GM19455 (cell line): ENCODE results near the gene GSTM2.

ENCODE experiments used
- ATAC-seq: cut with Tn5 transposase; IDR thresholded peaks from one replicate; pipeline ENCODE4 v1.9.1; 2021; ENCODE audit not compliant: unreplicated experiment

GSTM2 gene

GRCh38 chr1:109712321-109712864 is 44.5 kb downstream of the GSTM2 start:
- no peak for ATAC-seq

DNA sequence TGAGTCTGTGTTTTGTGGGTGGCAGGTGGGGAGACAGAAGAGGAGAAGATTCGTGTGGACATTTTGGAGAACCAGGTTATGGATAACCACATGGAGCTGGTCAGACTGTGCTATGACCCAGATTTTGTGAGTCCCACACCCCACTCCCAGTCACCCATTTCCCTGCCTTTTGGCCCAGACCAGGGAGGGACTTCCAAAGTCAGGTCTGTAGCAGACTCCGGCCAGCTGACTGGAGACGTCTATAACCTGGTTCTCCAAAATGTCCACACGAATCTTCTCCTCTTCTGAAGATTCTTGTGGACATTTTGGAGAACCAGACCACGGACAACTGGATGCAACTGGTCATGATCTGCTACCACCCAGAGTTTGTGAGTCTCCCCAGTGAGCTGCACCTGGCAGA is 45.8 kb downstream of the GSTM2 start:
- ATAC-seq, result no peak

DNA sequence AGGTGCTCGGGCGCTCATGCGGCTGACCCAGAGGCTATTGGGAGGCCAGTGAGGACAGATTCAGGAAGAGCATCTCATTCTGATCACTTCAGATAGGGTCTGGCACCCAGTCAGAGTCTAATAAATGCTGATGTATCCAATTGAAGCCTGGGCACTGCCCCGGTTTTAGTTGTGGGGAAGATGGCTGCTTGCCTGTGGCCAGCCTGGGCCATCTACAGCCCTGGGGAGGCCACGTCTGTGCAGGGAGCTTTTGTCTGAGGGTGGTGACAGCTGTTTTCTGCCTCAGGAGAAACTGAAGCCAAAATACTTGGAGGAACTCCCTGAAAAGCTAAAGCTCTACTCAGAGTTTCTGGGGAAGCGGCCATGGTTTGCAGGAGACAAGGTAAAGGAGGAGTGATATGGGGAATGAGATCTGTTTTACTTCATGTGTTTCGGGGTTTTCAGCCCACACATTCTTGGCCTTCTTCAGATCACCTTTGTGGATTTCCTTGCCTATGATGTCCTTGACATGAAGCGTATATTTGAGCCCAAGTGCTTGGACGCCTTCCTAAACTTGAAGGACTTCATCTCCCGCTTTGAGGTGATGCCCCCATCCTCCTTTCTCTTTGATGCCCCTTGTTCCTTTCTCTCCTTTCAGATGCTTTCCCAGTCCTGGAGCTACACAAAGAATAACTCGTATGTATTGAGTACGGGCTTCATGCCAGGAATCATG is 47.0 kb downstream of the GSTM2 start:
- no peak for ATAC-seq

DNA sequence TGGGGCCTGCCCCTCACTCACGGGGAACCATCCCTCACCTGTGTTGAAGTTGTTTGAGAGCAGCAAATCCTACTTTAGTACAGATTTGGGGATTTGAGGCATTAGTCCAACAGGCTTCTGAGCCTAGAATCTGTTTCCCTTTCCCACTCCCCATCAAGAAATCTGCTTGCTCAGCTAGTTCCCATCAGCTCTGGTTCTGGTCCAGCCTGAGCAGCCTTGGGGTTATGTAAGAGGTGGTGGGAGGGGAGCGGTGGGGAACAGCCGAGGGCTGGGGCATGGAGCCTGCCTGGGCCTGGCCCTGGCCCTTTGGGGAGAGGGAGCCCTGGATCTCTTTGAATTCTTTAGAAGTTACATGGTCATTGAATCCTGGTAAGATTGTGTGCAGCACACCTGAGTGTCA is 48.3 kb downstream of the GSTM2 start:
- no peak for ATAC-seq

GRCh38 chr1:109716570-109717090 is 48.8 kb downstream of the GSTM2 start:
- no peak for ATAC-seq

DNA sequence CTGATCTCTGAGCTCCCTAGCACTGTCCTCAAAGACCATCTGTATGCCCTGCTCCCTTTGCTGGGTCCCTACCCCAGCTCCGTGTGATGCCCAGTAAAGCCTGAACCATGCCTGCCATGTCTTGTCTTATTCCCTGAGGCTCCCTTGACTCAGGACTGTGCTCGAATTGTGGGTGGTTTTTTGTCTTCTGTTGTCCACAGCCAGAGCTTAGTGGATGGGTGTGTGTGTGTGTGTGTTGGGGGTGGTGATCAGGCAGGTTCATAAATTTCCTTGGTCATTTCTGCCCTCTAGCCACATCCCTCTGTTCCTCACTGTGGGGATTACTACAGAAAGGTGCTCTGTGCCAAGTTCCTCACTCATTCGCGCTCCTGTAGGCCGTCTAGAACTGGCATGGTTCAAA is 49.9 kb downstream of the GSTM2 start:
- ATAC-seq, result no peak

DNA sequence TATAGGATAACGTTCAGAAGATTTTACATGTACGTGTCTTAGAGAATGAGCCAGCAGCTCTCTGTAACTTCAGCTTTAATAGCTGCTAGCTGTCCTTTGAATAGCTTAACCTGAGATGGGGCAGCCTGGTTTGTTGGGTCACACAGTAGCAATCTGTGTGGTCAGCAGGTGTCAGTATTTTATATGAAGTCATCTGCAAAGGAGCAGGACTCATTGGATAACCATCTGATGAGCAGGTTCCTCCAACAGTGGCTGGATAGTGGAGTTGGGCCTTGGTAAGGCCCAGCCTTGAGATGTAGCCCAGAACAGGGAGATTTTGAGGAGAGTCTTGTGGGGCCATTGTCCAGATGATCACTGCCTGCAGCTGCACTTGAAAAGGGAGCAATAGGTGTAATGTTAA is 50.6 kb downstream of the GSTM2 start:
- no peak for ATAC-seq

- no peak for ATAC-seq
These were observed 51.5 kb downstream of the GSTM2 start for GRCh38 chr1:109719337-109719837.

GRCh38 chr1:109721042-109721441 is 53.2 kb downstream of the GSTM2 start:
- ATAC-seq, result no peak

GRCh38 chr1:109721971-109722370 is 54.1 kb downstream of the GSTM2 start:
- ATAC-seq, result no peak

GRCh38 chr1:109722908-109723691 is 55.2 kb downstream of the GSTM2 start:
- no peak for ATAC-seq
